Esophagus muscularis mucosa (tissue), 3 donors: ENCODE measurements around the gene OBP2A.

Experiments used
- POLR2A ChIP-seq: fragments of 450-650 bp; IDR thresholded peaks from one replicate; pipeline ENCODE4 v1.6.1; 2017; ENCODE audit warnings: antibody characterized with exemption, moderate library complexity, mild to moderate bottlenecking, low read depth
- TF ChIP-seq, protein P1 (sequence below), 3 experiments: fragments of 200-600 bp in 2 of 3; fragments of 450-650 bp in 1 of 3; sonication (generic) in 2 of 3; IDR thresholded peaks; one replicate each; pipeline ENCODE4 v1.5.1; 2017 to 2019; ENCODE audit warnings: antibody characterized with exemption in 3 of 3, mild to moderate bottlenecking in 2 of 3, moderate library complexity in 1 of 3

DNA sequence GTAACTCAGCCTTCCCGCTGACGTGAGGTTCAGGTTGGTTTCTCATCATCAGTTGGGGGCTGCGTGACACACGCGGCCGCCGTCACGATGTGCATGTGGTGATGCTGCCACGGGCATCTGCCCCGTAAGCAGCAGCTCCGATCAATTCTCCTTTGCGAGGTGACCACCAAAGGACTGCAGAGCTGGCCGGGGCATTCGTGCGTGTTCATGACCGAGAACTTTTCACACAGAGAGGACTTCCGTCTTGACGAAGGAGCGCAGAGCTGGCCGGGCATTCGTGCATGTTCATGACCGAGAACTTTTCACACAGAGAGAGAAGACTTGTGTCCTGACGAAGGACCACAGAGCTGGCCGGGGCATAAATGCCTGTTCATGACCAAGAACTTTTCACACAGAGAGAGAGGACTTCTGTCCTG, 28.5 kb upstream of the OBP2A start:
- TF ChIP-seq, protein P1, sequence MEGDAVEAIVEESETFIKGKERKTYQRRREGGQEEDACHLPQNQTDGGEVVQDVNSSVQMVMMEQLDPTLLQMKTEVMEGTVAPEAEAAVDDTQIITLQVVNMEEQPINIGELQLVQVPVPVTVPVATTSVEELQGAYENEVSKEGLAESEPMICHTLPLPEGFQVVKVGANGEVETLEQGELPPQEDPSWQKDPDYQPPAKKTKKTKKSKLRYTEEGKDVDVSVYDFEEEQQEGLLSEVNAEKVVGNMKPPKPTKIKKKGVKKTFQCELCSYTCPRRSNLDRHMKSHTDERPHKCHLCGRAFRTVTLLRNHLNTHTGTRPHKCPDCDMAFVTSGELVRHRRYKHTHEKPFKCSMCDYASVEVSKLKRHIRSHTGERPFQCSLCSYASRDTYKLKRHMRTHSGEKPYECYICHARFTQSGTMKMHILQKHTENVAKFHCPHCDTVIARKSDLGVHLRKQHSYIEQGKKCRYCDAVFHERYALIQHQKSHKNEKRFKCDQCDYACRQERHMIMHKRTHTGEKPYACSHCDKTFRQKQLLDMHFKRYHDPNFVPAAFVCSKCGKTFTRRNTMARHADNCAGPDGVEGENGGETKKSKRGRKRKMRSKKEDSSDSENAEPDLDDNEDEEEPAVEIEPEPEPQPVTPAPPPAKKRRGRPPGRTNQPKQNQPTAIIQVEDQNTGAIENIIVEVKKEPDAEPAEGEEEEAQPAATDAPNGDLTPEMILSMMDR (IDR thresholded peaks at IDR 0.05): no peak
- TF ChIP-seq POLR2A: no peak
